KMS-11 (cell line): ENCODE results near the gene NIPAL3.

Experiments used
- H2AFZ ChIP-seq: fragments of 200-600 bp; sonication (generic); 2 replicates; pipeline ENCODE4 v1.6.1; 2016; ENCODE audit warnings: antibody characterized with exemption, mixed run types, low read depth
- H3K27ac ChIP-seq: fragments of 200-600 bp; sonication (generic); 2 replicates; pipeline ENCODE4 v1.6.1; 2016; ENCODE audit warnings: mild to moderate bottlenecking, mixed run types
- H3K27me3 ChIP-seq: fragments of 200-600 bp; sonication (generic); 2 replicates; pipeline ENCODE4 v1.6.1; 2017; ENCODE audit warnings: mild to moderate bottlenecking, low read depth, mixed run types, moderate library complexity; ENCODE audit not compliant: insufficient read depth
- H3K36me3 ChIP-seq: fragments of 200-600 bp; sonication (generic); 2 replicates; pipeline ENCODE4 v1.6.1; 2017; ENCODE audit warnings: mild to moderate bottlenecking, mixed run types; ENCODE audit not compliant: insufficient read depth
- H3K4me1 ChIP-seq: fragments of 200-600 bp; sonication (generic); 2 replicates; pipeline ENCODE4 v1.6.1; 2016; ENCODE audit warnings: mild to moderate bottlenecking, low read depth, mixed run types; ENCODE audit not compliant: poor library complexity, severe bottlenecking
- H3K4me2 ChIP-seq: fragments of 200-600 bp; sonication (generic); 2 replicates; pipeline ENCODE4 v1.7.0; 2016; ENCODE audit warnings: mild to moderate bottlenecking, mixed run types
- H3K4me3 ChIP-seq: fragments of 200-600 bp; sonication (generic); IDR thresholded peaks from 2 replicates; pipeline ENCODE4 v1.6.1; 2017; ENCODE audit warnings: low read depth, low read length, mixed read lengths; ENCODE audit not compliant: insufficient read depth
- H3K79me2 ChIP-seq: fragments of 200-600 bp; sonication (generic); 2 replicates; pipeline ENCODE4 v1.6.1; 2016; ENCODE audit warnings: low read depth, mixed run types; ENCODE audit not compliant: insufficient read depth
- H3K9ac ChIP-seq: fragments of 200-600 bp; sonication (generic); 2 replicates; pipeline ENCODE4 v1.6.1; 2016; ENCODE audit warnings: mild to moderate bottlenecking, mixed run types
- H4K20me1 ChIP-seq: fragments of 200-600 bp; sonication (generic); 2 replicates; pipeline ENCODE4 v1.6.1; 2016; ENCODE audit warnings: mild to moderate bottlenecking, mixed run types; ENCODE audit not compliant: insufficient read depth
- CTCF ChIP-seq: fragments of 200-600 bp; sonication (generic); conservative IDR thresholded peaks from 2 replicates; pipeline ENCODE4 v1.6.1; 2017; ENCODE audit warnings: low read depth, mild to moderate bottlenecking, antibody characterized with exemption, low read length, moderate library complexity, mixed read lengths

Gene NIPAL3

GRCh38 chr1:24463776-24464735, 48.5 kb downstream of the NIPAL3 start:
- Histone ChIP-seq H3K9ac (no peak overlapping the region), H3K4me2 (no peak overlapping the region), H2AFZ (no peak overlapping the region), H4K20me1 (no peaks in the 10 kb centered on the region), H3K79me2 (no peaks in the 10 kb centered on the region), H3K36me3 (no peaks in the 10 kb centered on the region), H3K27me3 (no peaks in the 10 kb centered on the region), H3K4me3 (no peak overlapping the region), H3K4me1 (no peaks in the 10 kb centered on the region), H3K27ac (no peak overlapping the region)
- TF ChIP-seq CTCF, result no peak

DNA sequence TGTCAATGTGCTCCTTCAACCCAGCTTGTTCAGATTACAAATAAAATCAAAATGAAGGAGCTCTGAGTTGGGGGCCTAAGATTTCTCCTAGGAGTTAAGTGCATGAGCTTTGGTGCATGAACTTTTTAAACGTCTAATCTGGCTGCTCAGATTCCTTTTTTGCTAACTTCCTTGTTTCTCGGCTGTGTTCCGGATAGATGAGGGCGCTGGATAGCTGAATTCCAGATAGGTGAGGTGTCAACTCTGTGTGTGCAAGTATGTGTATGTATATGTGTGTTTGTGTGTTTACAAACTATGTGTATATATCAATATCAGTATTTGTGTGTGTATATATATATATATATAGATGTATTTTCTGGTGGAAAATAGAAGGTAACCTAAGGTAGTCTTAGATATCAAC, 49.5 kb downstream of the NIPAL3 start:
- no peaks in the 10 kb centered on the region for H3K79me2 ChIP-seq
- no peaks in the 10 kb centered on the region for H3K4me1 ChIP-seq
- H4K20me1 ChIP-seq, result no peaks in the 10 kb centered on the region
- no peak for TF ChIP-seq CTCF
- H3K36me3 ChIP-seq, result no peaks in the 10 kb centered on the region
- H2AFZ ChIP-seq, result no peak overlapping the region
- H3K4me3 ChIP-seq, result no peak overlapping the region
- H3K9ac ChIP-seq, result no peak overlapping the region
- no peak overlapping the region for H3K4me2 ChIP-seq
- H3K27ac ChIP-seq, result no peak overlapping the region
- H3K27me3 ChIP-seq, result no peaks in the 10 kb centered on the region

- H3K79me2 ChIP-seq, result no peaks in the 10 kb centered on the region
- H3K36me3 ChIP-seq, result no peaks in the 10 kb centered on the region
- no peak overlapping the region for H3K4me2 ChIP-seq
- no peak overlapping the region for H3K4me3 ChIP-seq
- H3K27me3 ChIP-seq, result no peaks in the 10 kb centered on the region
- no peak for TF ChIP-seq CTCF
- no peak overlapping the region for H3K9ac ChIP-seq
- H3K27ac ChIP-seq, result no peak overlapping the region
- no peaks in the 10 kb centered on the region for H4K20me1 ChIP-seq
- no peaks in the 10 kb centered on the region for H3K4me1 ChIP-seq
- no peak overlapping the region for H2AFZ ChIP-seq
These were observed 50.0 kb downstream of the NIPAL3 start for GRCh38 chr1:24465638-24466037.

DNA sequence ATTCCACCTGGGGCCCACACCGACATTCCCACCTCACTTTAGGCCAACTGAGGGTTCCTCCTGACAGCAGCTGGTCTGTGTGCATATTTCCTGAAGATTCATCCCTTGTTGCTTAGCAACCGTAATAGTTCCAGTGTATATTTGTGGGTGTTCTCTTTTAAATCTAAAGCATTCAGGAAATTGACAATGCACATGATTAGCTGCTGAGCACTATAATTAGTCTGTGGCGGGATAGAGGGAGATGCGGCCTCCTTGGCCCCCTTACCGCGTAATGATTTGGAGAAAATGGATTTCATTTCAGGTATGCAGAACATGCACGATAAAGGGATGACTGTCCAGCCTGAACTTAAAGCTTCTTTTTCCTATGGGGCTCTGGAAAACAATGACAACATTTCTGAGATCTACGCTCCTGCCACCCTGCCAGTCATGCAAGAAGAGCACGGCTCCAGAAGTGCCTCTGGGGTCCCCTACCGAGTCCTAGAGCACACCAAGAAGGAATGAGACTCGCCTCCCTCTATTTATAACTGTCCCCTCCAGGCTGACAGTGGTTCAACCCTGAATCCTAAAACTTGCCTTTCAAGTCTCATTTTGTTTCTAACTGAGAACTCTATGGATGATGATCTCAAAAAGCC, 53.2 kb downstream of the NIPAL3 start:
- Histone ChIP-seq H2AFZ (no peak overlapping the region), H3K4me2 (no peak overlapping the region), H3K36me3 (no peaks in the 10 kb centered on the region), H3K79me2 (no peaks in the 10 kb centered on the region), H3K4me3 (no peak overlapping the region), H4K20me1 (no peaks in the 10 kb centered on the region), H3K27me3 (no peaks in the 10 kb centered on the region), H3K4me1 (no peaks in the 10 kb centered on the region), H3K9ac (no peak overlapping the region), H3K27ac (no peak overlapping the region)
- TF ChIP-seq CTCF, result no peak
